Measurements from ENCODE around the gene C1QTNF8. TPM values are rescaled to one million over a fixed set of nuclear protein-coding genes. Genes with fewer than 3 reads are reported as not detected.

Gene C1QTNF8, protein sequence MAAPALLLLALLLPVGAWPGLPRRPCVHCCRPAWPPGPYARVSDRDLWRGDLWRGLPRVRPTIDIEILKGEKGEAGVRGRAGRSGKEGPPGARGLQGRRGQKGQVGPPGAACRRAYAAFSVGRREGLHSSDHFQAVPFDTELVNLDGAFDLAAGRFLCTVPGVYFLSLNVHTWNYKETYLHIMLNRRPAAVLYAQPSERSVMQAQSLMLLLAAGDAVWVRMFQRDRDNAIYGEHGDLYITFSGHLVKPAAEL
- 0.63 TPM for total RNA-seq

DNA sequence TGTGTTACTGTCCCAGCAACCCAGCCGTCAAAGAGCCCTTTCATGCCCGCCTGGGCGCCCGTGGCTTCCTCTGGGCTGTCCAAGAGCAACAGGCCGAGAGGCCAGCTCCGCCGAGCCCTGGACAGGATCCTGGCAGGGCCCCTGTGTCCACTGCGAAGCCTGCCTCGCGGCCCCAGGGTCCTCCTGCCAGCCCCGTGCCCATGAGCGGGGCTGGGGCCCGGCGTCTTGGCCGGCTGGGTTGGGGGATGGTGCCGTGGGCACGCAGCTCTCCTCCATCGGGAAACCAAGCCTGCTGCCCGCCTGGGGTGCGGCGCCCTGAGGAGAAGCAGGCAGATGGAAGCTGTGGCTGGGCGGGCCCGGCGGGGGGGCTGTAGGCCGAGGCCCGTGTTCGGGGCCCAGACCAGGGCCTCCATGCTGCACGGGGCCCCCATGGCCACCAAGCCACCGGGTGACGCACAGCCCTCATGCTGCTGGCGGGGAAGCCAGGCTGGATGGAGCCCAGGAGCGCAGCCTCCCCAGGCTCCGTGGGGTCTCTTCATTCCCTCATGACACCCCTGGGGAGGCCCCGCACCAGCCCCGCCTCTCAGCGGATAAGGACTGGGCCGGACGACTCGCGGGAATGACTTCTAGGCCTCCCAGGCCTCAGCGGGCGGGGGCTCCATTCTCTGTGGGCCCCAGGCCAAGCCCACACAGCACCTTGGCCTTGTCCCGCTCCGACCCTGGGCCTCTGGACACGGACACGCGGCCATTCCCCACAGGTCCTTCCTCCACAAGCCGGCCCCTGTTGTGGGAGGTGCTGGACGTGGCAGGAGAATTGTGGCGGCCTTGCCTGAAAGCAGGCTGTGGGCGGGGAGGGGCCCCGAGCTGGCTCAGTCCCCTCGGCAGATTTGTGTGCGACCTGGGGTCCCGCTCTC, at the start of gene C1QTNF8:
Gene C1QTNF8, minus strand, starts transcription at position 76 of the 914 bp plus-strand sequence. CDS start 1,322 bp downstream, outside the sequence.

DNA sequence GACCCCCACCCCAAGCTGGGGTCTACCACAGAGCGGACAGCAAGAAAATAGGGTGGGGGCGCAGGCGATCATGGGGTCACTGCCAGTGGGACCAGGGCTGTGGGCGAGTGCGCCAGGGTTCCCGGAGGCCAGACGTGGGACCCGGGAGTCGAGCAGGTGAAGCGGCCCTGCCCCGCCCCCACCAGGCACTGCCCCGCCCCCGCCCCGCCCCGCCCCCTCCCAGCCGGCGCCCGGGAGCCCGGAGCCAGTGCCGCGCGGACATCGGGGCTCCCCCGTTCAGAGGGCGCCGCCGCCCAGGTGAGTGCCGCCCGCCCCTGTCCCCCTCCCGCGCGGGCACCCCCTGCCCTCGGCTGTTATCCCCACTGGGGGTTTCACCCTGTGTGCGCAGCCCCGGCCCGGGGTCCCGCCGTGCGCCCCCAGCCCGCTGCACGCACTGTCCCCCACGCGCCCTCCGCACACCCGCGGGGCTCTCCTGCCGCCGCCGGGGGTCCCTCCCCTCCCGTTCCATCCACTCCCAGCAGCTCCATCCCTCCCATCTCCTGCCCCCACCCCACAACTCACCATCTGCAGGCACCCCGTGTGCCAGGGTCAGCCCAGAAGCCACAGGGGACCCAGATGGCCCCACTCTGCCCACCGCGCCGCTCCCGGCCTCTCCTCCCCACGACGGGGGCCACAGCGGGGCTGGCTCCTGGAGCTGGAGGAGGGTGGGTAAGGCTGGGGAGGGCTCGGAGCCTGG, 23.4 kb downstream of the C1QTNF8 start, which contains the start of gene SSTR5:
Gene SSTR5, plus strand, starts transcription at position 222 of the 736 bp plus-strand sequence. CDS start 6,122 bp downstream, outside the sequence.

Other genes with a start within 250 kb of the C1QTNF8 start
- gene LMF1, start 125.3 kb downstream of the C1QTNF8 start, total RNA-seq = 17.2 TPM
- gene SOX8, start 114.5 kb downstream of the C1QTNF8 start, total RNA-seq = 28.5 TPM
- not detected for gene SSTR5, start 23.5 kb downstream of the C1QTNF8 start, total RNA-seq
- 32.9 TPM for gene CACNA1H, start 56.9 kb upstream of the C1QTNF8 start, total RNA-seq
- not detected for gene TPSG1, start 129.0 kb upstream of the C1QTNF8 start, total RNA-seq
- gene TPSB2, start 133.9 kb upstream of the C1QTNF8 start, total RNA-seq = not detected
- gene TPSAB1, start 144.5 kb upstream of the C1QTNF8 start, total RNA-seq = not detected
- not detected for gene TPSD1, start 159.8 kb upstream of the C1QTNF8 start, total RNA-seq
- 87.0 TPM for gene UBE2I, start 213.4 kb upstream of the C1QTNF8 start, total RNA-seq
- 9.1 TPM for gene BAIAP3, start 237.4 kb upstream of the C1QTNF8 start, total RNA-seq